ENCODE results near the gene MTHFSD. TPM values are rescaled to one million over a fixed set of nuclear protein-coding genes. Genes with fewer than 3 reads are reported as not detected.
A peak's percentile ranks its signal among the peaks of the same experiment; 100 is the strongest.

The MTHFSD gene
- total and polyA plus RNA-seq, 2 of the 8 experiments (the other 6 are each of a cell fraction or from before 2014, with no cell fraction given), result 7.1 to 9.8 TPM

DNA sequence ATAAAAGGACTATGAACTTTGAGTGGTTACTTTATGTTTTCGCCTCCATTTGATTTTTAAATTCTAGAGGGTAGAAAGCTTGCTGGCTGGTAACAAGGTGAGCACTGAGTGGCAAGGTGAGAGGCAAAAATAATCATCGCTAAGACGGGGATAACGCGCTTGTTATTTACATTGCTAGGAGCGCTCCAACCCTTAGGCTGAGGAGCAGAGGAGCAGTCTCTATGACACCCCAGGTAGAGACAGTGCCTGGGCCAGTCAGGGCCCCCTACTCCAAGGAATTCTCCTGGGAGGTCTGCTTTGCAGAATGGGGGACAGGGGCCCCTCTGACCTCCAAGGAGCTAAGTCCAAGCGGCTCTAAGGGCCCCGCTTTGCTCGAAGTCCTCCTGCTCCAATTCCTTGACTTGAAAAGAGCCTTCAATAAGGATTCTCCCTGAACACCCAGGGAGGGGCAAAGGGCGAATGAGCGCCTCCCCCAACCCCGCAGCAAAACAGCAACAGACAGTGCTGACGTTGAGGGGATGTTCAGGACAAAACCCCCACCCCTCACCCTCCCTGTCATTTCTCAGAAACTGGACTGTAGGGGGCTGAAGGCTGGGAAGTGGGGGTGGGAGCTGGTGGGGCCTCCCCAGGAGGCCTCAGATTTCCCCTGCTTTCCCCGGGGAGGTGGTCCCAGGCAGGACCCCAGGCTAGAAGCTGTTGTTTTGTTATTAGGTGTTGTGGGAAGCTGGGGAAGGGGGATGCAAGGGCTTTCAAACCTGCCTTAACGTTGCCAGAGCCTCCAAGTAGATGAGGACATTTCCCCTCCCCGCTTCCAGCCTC, 54.9 kb downstream of the MTHFSD start:
- peaks cover 98 to 100% (median 99%) of the 10 kb centered on the region in 4 experiments for H3K27me3 ChIP-seq (replicated peaks in 1 of 4; ENCODE audit: control insufficient read depth in 3 of 4, extremely low read depth in 1 of 4, insufficient read depth in 3 of 4, low read length in 3 of 4)
- POLR2A ChIA-PET (ENCODE audit: partially characterized antibody), result interaction anchor here (1.5 kb wide), 1 partner anchor 12 kb away, joined by 3 read pairs; no protein-coding TSS in a partner anchor
- H3K4me3 ChIP-seq (ENCODE audit: extremely low read depth in 1 of 4, insufficient read depth in 2 of 4, low read depth in 3 of 4, low read length in 4 of 4), result no peak overlapping the region; a peak in 2 of 8 replicates
- no peak overlapping the region for H3K23ac ChIP-seq (ENCODE audit: insufficient read length)
- H3K79me1 ChIP-seq (ENCODE audit: low read depth, low read length), result peaks cover 2% of the 10 kb centered on the region
- no peak for DNase-seq (ENCODE audit: low read depth in 1 of 2, low spot score in 2 of 2)
- H2BK120ac ChIP-seq (replicated peaks; ENCODE audit: low read depth, low read length), result no peak overlapping the region
- no peaks in the 10 kb centered on the region; a peak in 1 of 4 replicates for H3K9me3 ChIP-seq (ENCODE audit: insufficient read depth in 2 of 2, low read depth in 1 of 2, low read length in 1 of 2)
- H3K4ac ChIP-seq (replicated peaks; ENCODE audit: insufficient read length, low read depth, low read length), result no peak overlapping the region
- peaks cover 37 to 48% of the 10 kb centered on the region in 2 experiments for H4K20me1 ChIP-seq (replicated peaks in 1 of 2; ENCODE audit: control insufficient read depth in 1 of 2, insufficient read depth in 2 of 2, low read length in 2 of 2)
- H2BK15ac ChIP-seq (ENCODE audit: low read length), result no peak overlapping the region
- no peak overlapping the region for H4K91ac ChIP-seq (replicated peaks; ENCODE audit: insufficient read length, low read length)
- no peak overlapping the region for H2BK5ac ChIP-seq (ENCODE audit: low read depth, low read length)
- WGBS, 2 experiments (ENCODE audit: extremely low coverage in 1 of 2, insufficient coverage in 1 of 2, insufficient read length in 1 of 2, insufficient replicate concordance in 2 of 2, low coverage in 1 of 2, low lambda C conversion rate in 2 of 2, missing lambda C conversion rate in 1 of 2), result 1% methylated on average over 15 of the region's 16 CpGs; no CpG with 5 or more reads in 1 of the 2 experiments
- H2BK20ac ChIP-seq (ENCODE audit: low read length), result no peak overlapping the region
- H2AFZ ChIP-seq (ENCODE audit: low read length), result no peak overlapping the region
- no peak overlapping the region for H4K5ac ChIP-seq (ENCODE audit: insufficient read length, low read depth, low read length)
- H3K4me2 ChIP-seq (ENCODE audit: insufficient read depth in 1 of 2, low read depth in 2 of 2, low read length in 2 of 2), result peak overlapping the region in 1 of 2 experiments; percentile 29; a peak in 2 of 4 replicates
- H3K9ac ChIP-seq (replicated peaks in 1 of 4; ENCODE audit: extremely low read depth in 1 of 4, low read depth in 3 of 4, low read length in 3 of 4), result no peak overlapping the region
- peaks cover 1 to 19% (median 12%) of the 10 kb centered on the region in 4 experiments for H3K4me1 ChIP-seq (replicated peaks in 1 of 4; ENCODE audit: control insufficient read depth in 3 of 4, insufficient read depth in 4 of 4, low read length in 3 of 4)
- no peaks in the 10 kb centered on the region; the same call in 1 of the 2 replicates for H3K23me2 ChIP-seq (ENCODE audit: low read depth, low read length)
- H2BK12ac ChIP-seq (ENCODE audit: low read depth, low read length), result no peak overlapping the region
- FAIRE-seq, result no peak
- no peak overlapping the region for H3K18ac ChIP-seq (ENCODE audit: extremely low read depth, low read length)
- H3K79me2 ChIP-seq (ENCODE audit: control insufficient read depth in 1 of 2, insufficient read depth in 2 of 2, low read length in 2 of 2), result no peaks in the 10 kb centered on the region
- peak overlapping the region; percentile 41; the same call in 1 of the 2 replicates for H4K8ac ChIP-seq (ENCODE audit: extremely low read depth, insufficient read depth, low read length)
- H3K56ac ChIP-seq (replicated peaks; ENCODE audit: insufficient read length, low read depth, low read length), result no peak overlapping the region
- H2AK5ac ChIP-seq (ENCODE audit: low read depth, low read length), result no peak overlapping the region
- CTCF ChIA-PET (ENCODE audit: partially characterized antibody), result interaction anchor here (0.6 to 2.1 kb wide), 3 partner anchors 17 to 538 kb away, joined by 3 to 16 read pairs (median 3); no protein-coding TSS in a partner anchor
- no peak overlapping the region for H3K14ac ChIP-seq (ENCODE audit: insufficient read length)
- H3K27ac ChIP-seq (ENCODE audit: low read depth, low read length), result no peak overlapping the region
- peak; percentile 71 for TF ChIP-seq RNF2 (IDR thresholded peaks at IDR 0.05; ENCODE audit: borderline replicate concordance, low read depth, low read length, missing control alignments, poor library complexity, severe bottlenecking)
- TF ChIP-seq TBP (IDR thresholded peaks at IDR 0.05; ENCODE audit: low read depth, low read length), result no peak
- no peak for TF ChIP-seq KDM4A (IDR thresholded peaks at IDR 0.05; ENCODE audit: low read depth, low read length, severe bottlenecking)
- no peak for TF ChIP-seq ASH2L (IDR thresholded peaks at IDR 0.05; ENCODE audit: low read length)
- no peak for TF ChIP-seq NRF1 (IDR thresholded peaks at IDR 0.05; ENCODE audit: low read depth, low read length)
- TF ChIP-seq CTBP2 (IDR thresholded peaks at IDR 0.05; ENCODE audit: borderline replicate concordance, insufficient read depth, insufficient read length, low read length), result peak; percentile 56
- no peak; the same call in 1 of the 2 replicates for TF ChIP-seq CBX8 (IDR thresholded peaks at IDR 0.05; ENCODE audit: borderline replicate concordance, low read depth, low read length)
- peaks cover 0 to 4% (median 0%) of the 10 kb centered on the region in 4 experiments; a peak in 1 of 8 replicates for H3K36me3 ChIP-seq (ENCODE audit: control insufficient read depth in 2 of 4, insufficient read depth in 4 of 4, low read length in 3 of 4)

Data from H1 (cell line).